ENCODE data around the gene ZNF26.
"Not testable (repeated sequence)": the region's sequence is repeated elsewhere in the genome, so short reads cannot be mapped to it uniquely, and the experiment has no call there.

The ZNF26 gene

DNA sequence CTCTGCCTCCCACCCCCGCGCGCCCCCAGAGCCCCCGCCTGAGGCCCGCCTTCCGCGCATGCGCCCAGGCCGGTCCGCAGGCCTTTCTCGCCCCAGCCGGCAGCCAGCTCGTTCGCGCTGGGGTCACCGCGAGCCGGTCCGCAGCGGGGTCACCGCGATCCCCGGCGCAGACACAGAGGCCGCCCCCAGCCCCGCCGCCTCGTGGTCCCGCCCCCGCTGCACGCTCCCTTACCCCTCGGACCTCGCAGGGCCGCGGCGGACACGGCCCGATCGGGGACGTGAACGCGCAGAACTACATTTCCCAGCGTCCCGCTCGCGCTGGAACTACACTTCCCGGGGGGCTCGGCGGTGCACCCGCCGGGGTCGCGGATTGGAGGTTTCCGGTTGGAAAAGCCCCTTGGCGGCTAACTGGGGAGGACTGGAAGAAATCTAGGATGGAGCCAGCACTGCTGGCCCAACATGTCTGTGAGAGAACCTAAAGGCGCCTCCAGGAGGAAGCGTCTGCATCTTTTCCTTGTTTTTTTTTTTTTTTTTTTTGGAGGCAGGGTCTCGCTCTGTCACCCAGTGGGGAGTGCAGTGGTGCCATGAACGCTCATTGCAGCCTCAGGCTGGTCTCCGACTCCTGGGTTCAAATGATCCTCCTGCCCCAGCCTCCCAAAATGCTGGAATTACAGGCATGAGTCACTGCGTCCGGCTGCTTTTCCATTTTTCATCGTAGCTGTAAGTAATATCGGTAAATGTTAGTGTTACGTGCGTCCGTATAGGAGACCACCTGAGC lies 30.0 kb upstream of the ZNF26 start, which contains the start of gene ZNF605:
Gene ZNF605 (minus strand): TSS at position 296 of the 778 bp plus-strand sequence. CDS start 10,671 bp downstream, outside the sequence.
- peak; percentile 85 for DNase-seq

DNA sequence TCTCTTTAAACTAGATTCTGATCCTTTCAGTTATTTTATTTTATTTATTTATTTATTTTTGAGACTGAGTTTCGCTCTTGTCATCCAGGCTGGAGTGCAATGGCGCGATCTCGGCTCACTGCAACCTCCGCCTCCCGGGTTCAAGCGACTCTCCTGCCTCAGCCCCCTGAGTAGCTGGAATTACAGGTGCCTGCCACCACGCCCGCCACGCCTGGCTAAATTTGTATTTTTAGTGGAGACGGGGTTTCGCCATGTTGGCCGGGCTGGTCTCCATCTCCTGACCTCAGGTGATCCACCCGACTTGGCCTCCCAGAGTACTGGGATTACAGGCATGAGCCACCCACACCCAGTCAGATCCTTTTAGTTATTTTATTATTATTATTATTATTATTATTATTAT lies 24.4 kb upstream of the ZNF26 start:
- DNase-seq = not testable (repeated sequence)

GRCh38 chr12:132963947-132964346 lies 22.2 kb upstream of the ZNF26 start:
- DNase-seq = not testable (repeated sequence)

GRCh38 chr12:132965796-132966195 lies 20.4 kb upstream of the ZNF26 start:
- DNase-seq = no peak

DNA sequence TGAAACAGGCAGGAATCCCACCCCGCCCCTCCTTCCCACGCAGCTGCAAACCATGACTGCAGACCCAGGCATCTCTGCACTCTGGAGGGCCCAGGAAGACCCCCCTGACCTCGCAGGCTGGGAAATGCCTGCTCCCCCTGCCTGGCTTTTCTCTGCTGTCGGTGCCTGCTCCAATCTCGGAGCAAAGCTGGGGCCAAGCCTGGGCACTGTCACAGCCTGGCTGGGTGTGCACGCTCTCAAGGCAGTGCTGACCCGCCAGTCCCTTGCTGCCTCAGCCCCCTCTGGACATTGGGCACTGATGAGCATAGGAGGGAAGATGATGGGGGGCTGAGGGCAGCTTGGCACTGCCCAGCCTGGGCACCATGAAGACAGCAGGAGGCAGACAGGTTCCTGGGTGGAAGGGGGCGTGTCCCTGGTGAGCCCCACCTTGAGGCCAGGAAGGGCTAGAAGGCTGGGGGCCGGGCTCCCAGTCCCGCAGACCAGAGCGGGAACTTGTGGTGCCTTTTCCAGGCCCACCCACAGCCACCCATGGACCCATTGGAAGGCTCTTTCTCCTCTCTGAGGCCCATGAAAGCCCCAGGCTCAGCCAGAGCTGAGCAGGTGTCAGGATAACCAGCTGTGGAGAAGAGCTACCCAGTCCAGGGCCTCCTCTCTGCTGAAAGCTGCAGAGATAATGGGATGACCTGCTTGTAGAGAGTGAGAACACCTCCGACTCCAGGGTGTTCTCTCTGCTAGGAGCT lies 19.3 kb upstream of the ZNF26 start:
- no peak for DNase-seq

GRCh38 chr12:132967736-132968135 lies 18.4 kb upstream of the ZNF26 start:
- no peak for DNase-seq

GRCh38 chr12:132972374-132972773 lies 13.8 kb upstream of the ZNF26 start:
- DNase-seq = no peak

DNA sequence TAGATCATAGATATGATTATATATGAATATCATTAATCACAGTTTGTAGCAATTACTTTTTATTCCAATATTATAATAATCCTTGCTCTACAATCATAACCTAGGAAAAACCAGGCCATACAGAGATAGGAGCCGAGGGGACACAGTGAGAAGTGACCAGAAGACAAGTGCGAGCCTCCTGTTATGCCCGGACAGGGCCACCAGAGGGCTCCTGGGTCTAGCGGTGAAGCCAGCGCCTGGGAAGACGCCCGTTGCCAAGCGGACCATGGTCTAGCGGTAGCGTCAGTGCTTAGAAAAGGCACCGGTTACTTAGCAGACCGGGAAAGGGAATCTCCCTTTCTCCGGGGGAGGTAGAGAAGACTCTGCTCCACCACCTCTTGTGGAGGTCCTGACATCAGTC lies 9.3 kb upstream of the ZNF26 start:
- DNase-seq = peak; percentile 37

- no peak for DNase-seq
These were observed 688 bp downstream of the ZNF26 start for GRCh38 chr12:132986885-132987225.

GRCh38 chr12:132998741-132999140 lies 12.6 kb downstream of the ZNF26 start:
- no peak for DNase-seq

GRCh38 chr12:133010657-133011297 lies 24.6 kb downstream of the ZNF26 start:
- no peak for DNase-seq

DNA sequence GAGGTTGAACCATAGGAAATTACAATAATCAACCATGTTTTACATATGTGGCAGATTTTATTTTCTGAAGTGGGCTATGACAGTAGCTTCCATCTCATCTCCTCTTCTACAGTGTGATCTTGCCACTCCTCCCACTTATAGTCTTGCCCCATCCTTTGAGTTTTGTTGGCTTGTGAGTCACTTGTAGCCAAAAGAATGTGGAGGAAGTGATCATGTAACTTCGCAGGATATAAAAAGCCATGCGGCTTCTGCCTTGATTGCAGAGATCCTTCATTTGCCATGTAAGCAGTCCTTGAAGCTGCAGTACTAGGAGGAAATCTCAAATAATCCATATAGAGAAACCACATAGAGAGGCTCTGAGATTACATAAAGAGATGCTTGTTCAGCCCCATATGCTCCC lies 37.4 kb downstream of the ZNF26 start:
- DNase-seq = no peak

DNA sequence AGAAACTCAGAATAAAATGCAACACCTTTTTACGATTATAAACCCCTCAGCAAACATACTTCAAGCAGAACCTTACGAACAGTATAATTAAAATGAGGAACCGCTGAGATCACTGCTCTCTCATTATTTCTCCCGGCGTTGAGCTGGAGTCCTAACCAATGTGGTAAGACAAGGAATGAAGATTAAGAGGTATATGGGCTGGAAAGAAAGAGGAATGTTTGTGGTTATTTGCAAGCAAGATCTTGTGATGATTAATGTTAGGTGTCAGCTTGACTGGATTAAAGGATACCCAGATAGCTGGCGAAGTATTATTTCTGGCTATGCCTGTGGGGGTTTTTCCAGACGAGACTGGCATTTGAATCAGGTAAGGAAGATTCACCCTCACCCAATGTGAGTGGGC lies 40.8 kb downstream of the ZNF26 start:
- DNase-seq = no peak

DNA sequence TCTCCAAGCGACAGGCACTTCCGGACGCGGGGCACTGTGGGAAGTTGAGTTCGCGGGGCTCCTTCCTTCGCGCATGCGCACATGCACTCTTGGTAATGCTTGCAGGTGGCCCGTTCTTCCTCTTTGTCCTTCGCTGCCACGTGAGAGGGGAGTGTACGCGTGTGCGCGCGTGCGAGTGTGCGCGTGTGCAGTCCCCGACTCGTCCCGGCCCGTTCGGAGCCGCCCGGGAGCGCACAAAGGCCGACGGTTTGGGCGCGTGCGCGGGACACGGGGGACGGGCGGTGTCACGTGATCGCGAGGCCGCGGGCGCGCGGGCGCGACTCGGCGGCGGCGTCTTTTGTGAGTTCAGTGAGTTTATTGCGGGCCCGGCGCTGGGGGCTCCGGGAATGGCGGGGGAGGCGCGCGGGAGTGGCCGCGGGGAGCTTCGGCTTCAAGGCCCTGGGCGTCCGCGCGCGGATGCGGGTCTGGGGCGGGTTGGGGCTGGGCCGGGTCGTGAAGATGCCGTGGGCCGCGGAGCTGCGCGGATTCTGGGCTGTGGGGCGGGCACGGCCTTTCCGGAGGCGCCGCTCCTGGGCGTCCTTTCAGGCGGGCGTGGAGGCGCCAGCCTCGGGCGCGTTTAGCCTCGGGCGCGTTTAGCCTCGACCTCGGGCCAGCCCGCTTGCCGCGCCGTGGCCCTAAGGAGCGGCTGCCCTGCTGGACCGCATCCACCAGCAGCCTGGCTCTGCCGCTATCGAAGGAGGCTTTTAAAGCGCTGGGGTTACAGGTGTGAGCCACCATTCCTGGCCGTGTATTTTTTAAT lies 51.2 kb downstream of the ZNF26 start, which contains the start of gene ZNF84:
Gene ZNF84 (plus strand): TSS at position 303 of the 799 bp plus-strand sequence. CDS start 3,959 bp downstream, outside the sequence.
- DNase-seq = peak; percentile 97

DNA sequence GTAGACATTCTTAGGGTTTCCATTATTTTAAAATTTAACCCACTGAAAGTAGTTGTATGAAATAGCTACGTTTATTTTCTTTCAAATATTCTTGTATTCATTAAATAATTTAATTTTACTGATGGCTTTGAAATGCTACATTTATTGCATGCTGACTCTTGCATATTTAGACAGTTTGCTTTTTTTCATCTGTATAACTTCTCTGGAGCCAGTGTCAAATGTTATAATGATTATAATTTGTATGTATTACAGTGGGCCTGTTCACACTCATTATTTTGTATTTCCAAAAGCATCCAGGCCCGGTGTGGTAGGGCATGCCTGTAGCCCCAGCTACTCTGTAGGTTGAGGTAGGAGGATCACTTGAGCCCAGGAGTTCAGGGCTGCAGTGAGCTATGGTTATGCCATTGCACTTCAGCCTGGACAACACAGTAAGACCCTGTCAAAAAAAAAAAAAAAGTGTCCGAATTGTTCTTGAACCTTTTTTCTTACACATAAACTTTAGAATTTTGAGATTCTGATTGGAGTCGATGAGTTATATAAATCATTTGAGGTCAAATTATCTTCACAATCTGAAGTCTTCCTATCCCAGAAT lies 52.0 kb downstream of the ZNF26 start:
- DNase-seq = no peak

DNA sequence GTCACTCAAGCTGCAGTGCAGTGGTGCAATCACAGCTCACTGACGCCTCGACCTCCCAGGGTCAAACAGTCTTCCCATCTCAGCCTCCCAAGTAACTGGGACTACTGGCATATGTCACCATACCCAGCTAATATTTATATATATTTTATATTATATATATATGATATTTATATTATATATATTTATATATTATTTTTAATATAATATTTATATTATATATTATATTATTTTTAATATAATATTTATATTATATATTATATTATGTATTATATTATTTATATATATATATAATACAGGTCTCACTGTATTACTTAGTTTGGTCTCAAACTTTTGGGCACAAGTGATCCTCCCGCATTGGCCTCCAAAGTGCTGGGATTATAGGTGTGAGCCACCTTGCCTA lies 60.5 kb downstream of the ZNF26 start:
- DNase-seq = no peak

- no peak for DNase-seq
These were observed 71.3 kb downstream of the ZNF26 start for GRCh38 chr12:133057446-133057845.

DNA sequence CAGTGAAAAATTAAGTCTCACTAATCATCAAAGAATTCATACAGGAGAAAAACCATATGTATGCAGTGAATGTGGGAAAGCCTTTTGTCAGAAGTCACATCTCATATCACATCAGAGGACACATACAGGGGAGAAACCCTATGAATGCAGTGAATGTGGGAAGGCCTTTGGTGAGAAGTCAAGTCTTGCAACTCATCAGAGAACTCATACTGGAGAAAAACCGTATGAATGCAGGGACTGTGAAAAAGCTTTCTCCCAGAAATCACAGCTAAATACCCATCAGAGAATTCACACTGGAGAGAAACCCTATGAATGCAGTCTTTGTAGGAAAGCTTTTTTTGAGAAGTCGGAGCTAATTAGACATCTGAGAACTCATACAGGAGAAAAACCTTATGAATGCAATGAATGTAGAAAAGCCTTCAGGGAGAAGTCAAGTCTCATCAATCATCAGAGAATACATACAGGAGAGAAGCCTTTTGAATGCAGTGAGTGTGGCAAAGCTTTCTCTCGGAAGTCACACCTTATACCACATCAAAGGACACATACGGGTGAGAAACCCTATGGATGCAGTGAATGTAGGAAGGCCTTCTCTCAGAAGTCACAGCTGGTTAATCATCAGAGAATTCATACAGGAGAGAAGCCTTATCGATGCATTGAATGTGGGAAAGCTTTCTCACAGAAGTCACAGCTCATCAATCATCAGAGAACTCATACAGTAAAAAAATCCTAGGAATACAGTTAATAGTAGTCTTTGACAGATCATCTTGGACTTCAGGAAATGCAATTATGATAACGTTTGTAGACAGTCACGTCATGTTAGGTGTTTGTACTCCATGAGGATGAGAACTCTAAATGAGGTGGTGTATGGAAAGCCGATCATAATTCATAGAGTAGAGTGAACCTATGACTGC lies 72.3 kb downstream of the ZNF26 start:
- DNase-seq = no peak

DNA sequence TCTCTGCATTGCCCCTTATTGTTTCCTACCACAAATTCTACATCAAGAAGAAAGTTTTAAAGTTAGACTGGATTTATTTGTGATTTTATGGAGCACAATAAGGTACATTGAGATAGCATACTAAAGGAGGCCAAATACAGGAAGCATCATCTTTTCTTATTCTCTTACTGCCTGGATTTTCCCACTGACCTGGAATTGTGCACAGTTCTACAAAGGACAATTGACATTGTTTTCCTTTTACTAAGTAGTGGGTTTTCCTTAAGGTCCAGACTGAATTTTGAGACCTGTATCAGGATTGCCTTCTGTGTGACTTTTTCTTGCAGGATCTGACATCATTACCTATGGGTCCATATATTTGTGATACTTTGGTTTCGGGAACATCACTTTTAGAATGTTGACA lies 75.8 kb downstream of the ZNF26 start:
- DNase-seq = no peak

DNA sequence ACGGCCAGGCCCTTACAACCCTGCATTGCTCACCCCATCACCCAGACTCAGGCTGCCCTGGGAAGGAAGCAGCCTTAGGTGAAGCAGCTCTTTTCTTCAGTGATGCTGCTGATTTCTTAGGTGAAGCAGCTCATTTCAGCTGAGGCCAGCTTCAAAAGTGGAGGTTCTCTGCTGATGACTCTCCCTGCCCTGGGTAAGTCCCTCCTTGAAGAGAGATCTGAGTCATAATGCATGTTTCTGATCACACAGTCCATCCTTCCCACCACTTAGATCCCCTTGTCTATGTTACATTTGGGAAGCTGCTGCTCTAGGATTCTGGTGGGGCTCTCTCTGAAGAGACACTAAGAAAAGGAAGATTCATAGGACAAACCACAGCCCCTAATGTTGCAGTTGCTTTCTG lies 77.4 kb downstream of the ZNF26 start:
- DNase-seq = no peak

GRCh38 chr12:133073836-133074235 lies 87.7 kb downstream of the ZNF26 start:
- no peak for DNase-seq

Data from CD4-positive, alpha-beta T cell treated with Interleukin-6 for 4 hours (primary cell).